Measurements from ENCODE around the gene HDAC9.
"Not testable (repeated sequence)": the region's sequence is repeated elsewhere in the genome, so short reads cannot be mapped to it uniquely, and the experiment has no call there.

Gene HDAC9

DNA sequence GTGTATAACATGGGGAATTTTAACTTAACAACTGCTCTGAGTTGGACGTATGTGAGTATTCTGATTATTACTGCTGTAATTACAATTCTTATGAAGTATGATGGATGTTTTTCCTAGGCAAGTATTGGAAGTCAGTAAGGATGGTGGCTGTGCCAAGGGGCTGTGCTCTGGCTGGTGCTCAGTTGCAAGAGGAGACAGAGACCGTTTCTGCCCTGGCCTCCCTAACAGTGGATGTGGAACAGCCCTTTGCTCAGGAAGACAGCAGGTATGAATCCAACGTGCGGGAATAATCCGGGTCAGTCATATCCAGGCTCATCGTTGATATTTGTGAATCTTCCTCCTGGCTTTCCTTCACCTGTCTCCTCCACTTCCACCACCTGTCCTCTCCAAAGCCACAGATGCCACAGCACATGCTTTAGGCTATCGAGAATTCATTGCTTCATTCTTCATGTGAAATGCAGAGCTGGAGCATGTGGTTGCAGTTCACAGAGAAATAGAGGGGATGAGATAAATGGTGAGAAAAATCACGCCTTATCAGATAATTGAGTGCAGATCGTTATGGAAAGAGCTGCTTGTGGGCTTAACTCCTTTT, 480.2 kb downstream of the HDAC9 start:
- FAIRE-seq: no peak
- DNase-seq (ENCODE audit: insufficient read length): no peak
- TF ChIP-seq POLR2AphosphoS5 (IDR thresholded peaks at IDR 0.05; ENCODE audit: low read depth, low read length) (no peak), POLR2A (IDR thresholded peaks at IDR 0.05; ENCODE audit: low read depth, low read length) (no peak), TAF1 (IDR thresholded peaks at IDR 0.05; ENCODE audit: borderline replicate concordance, low read depth, low read length) (no peak)

DNA sequence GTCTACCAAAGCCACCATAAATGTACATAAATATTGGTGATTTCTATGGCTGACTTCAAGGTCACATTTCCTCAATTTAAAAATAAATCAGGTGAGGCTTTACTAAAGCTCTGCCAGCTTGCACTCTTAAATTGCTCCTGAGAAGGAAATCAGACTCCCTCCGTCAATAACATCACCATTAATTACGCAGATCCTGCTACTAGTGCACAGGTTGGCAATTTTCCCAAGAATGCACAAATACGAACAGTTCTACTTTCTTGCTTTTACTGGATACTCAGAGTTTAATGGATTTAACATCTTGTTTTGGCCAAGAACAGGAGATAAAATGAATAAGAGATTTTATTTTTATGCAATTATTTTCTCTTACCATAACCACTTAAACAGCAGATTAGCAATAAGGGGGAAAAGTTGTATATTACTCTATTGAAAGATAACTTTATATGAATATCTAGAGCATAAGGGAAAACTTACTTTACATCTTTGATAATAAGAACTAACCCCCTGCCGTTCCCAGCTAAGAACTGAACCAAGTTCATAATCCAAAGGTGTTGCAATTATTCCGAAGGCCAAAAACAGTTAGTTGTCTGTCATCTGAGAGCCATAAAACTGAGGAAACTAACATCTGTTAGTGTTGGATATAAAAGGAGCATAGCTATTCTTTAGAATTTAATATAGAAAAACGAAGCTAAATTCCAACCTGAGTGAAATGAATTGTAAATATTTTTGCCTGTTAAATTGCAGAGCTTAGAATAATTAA, 481.3 kb downstream of the HDAC9 start:
- FAIRE-seq: no peak
- TF ChIP-seq POLR2AphosphoS5 (IDR thresholded peaks at IDR 0.05; ENCODE audit: low read depth, low read length) (no peak), TAF1 (IDR thresholded peaks at IDR 0.05; ENCODE audit: borderline replicate concordance, low read depth, low read length) (no peak), POLR2A (IDR thresholded peaks at IDR 0.05; ENCODE audit: low read depth, low read length) (no peak)
- no peak for DNase-seq (ENCODE audit: insufficient read length)

DNA sequence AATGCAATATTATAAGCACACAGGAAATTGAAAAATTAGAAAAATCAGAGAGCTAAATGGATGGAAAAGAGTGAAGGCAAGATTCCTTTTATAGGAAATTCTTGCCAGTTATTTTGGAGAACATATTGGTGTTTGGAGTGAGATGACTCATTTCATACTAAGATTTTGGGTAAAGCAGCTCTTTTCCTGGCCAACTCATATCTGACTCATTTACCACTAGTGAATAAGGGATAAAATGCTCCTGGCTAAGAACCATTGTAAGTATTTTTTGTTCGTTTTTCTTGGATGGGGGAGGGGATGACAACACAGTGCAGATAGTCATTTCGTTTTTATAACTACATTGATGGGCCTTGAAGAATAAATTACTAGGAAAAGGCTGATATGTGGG, 482.6 kb downstream of the HDAC9 start:
- no peak for DNase-seq (ENCODE audit: insufficient read length)
- no peak for FAIRE-seq
- TF ChIP-seq POLR2A (IDR thresholded peaks at IDR 0.05; ENCODE audit: low read depth, low read length) (no peak), POLR2AphosphoS5 (IDR thresholded peaks at IDR 0.05; ENCODE audit: low read depth, low read length) (no peak), TAF1 (IDR thresholded peaks at IDR 0.05; ENCODE audit: borderline replicate concordance, low read depth, low read length) (no peak)

DNA sequence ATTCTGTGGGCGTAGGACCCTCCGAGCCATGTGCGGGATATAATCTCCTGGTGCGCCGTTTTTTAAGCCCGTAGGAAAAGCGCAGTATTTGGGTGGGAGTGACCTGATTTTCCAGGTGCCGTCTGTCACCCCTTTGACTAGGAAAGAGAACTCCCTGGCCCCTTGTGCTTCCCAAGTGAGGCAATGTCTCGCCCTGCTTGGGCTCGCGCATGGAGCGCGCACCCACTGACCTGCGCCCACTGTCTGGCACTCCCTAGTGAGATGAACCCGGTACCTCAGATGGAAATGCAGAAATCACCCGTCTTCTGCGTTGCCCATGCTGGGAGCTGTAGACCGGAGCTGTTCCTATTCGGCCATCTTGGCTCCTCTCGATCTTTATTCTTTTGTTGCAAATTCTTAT, 495.2 kb downstream of the HDAC9 start:
- DNase-seq (ENCODE audit: insufficient read length); FAIRE-seq: not testable (repeated sequence)

DNA sequence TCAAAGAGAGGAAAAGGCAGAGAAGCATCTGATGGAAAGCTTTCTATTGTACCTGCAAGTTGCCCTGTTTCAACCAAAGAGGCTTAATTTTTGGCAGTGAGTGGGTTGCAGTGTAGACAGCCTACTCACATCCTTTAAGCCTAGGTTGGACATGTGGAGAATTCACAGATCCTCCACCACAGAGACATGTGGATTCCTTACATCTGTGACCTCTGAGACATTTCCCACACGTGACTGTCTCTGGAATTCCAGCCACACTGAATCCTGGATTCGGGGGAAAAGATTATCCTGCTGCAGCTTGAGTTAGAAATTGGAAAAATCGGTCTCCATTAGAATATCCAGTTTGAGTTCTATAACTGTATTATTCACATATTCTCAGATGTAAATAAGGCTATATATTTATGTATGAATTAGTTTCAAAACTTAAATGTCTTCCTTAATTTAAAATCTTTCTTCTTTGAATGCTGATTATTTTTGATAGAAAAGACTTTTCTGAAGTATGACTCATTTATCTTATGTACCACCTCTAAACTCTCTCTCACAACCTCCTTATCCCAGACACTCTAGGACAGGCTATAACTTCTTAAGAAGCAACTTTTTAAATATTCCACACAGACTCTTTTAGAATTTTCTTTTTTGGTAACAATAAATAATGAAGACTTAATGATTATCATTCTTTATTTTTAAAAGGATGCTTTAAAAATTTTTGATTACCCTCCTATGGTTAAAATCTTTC, 498.6 kb downstream of the HDAC9 start:
- DNase-seq (ENCODE audit: insufficient read length) (no peak), FAIRE-seq (no peak)
- TF ChIP-seq TAF1 (IDR thresholded peaks at IDR 0.05; ENCODE audit: borderline replicate concordance, low read depth, low read length) (no peak), POLR2AphosphoS5 (IDR thresholded peaks at IDR 0.05; ENCODE audit: low read depth, low read length) (no peak), POLR2A (IDR thresholded peaks at IDR 0.05; ENCODE audit: low read depth, low read length) (no peak)

DNA sequence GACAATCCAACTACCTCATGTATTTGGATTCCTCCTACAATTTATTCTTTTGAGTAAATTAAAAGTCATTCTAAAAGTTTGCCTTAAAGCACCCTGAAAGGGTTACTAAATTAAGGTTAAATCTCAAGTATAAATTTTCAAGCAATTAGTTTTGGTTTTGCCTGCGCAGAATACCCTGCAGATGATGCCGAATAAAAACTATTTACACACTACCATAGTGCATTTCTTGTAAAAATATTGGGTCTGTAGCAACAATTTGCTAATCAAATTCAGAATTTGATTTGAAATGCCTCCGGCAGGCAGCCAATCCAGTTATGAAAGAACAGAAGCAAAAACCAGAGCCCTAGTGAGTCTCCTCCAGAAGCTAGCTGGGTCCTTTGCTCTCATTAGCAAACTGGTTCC, 499.7 kb downstream of the HDAC9 start:
- FAIRE-seq: no peak

DNA sequence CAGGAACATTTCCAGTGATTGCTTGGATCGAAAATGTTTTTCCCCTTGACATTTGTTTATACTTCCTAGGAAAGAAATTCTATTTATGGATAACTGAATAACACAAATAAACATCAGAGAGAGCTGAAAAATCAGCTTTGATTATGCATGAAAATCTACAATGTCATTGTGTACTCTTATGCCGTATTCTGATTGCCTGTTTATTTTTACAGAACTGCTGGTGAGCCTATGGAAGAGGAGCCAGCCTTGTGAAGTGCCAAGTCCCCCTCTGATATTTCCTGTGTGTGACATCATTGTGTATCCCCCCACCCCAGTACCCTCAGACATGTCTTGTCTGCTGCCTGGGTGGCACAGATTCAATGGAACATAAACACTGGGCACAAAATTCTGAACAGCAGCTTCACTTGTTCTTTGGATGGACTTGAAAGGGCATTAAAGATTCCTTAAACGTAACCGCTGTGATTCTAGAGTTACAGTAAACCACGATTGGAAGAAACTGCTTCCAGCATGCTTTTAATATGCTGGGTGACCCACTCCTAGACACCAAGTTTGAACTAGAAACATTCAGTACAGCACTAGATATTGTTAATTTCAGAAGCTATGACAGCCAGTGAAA, 500.4 kb downstream of the HDAC9 start:
- DNase-seq (ENCODE audit: insufficient read length) (no peak), FAIRE-seq (no peak)
- TF ChIP-seq TAF1 (IDR thresholded peaks at IDR 0.05; ENCODE audit: borderline replicate concordance, low read depth, low read length) (no peak), POLR2AphosphoS5 (IDR thresholded peaks at IDR 0.05; ENCODE audit: low read depth, low read length) (no peak), POLR2A (IDR thresholded peaks at IDR 0.05; ENCODE audit: low read depth, low read length) (no peak)

More for the DNA sequence above, 499.7 kb downstream of the HDAC9 start:
- TF ChIP-seq TAF1 (IDR thresholded peaks at IDR 0.05; ENCODE audit: borderline replicate concordance, low read depth, low read length) (no peak), POLR2A (IDR thresholded peaks at IDR 0.05; ENCODE audit: low read depth, low read length) (no peak), POLR2AphosphoS5 (IDR thresholded peaks at IDR 0.05; ENCODE audit: low read depth, low read length) (no peak)
- DNase-seq (ENCODE audit: insufficient read length): no peak

DNA sequence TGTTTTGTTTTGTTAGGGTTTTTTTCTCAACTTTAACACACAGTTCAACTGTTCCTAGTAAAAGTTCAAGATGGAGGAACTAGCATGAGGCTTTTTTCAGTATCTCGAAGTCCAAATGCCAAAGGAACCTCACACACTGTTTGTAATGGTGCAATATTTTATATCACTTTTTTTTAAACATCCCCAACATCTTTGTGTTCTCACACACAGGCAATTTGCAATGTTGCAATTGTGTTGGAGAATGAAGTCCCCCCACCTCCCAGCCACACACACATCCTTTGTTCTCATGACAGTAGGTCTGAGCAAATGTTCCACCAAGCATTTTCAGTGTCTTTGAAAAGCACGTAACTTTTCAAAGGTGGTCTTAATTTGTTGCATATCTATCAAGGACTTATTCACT, 501.0 kb downstream of the HDAC9 start:
- no peak for FAIRE-seq
- no peak for DNase-seq (ENCODE audit: insufficient read length)
- TF ChIP-seq POLR2AphosphoS5 (IDR thresholded peaks at IDR 0.05; ENCODE audit: low read depth, low read length): no peak
- TF ChIP-seq POLR2A (IDR thresholded peaks at IDR 0.05; ENCODE audit: low read depth, low read length): no peak
- no peak for TF ChIP-seq TAF1 (IDR thresholded peaks at IDR 0.05; ENCODE audit: borderline replicate concordance, low read depth, low read length)

DNA sequence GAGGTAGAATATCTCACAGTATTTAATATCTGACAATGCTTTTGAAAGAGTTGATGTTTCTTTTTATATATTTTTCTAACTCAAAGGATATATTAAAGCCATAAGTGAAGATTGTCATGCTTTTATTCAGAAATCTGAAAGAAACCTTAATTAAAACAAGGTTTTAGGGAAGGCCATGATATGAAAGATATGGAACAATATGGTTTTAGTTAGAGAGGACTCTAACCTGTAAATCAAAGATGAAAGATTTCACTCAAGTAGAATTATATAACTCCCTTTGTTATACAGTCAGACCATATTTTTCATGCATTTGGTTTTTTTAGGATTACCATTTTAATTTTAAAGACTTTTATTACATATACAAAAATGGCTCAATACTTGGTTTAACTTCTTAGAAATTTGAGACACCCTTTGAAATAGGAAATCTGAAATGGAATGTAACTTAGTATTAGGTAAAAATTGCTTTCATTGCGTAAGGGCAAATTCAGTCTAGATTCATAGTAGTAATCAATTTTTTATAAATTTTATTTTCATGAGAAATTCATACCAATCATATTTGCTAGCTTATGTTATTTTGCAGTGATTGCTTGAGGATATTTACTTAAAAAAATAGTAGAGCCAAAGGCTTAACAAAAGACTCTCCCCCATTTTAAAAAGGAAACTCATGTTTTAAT, 502.1 kb downstream of the HDAC9 start:
- TF ChIP-seq TAF1 (IDR thresholded peaks at IDR 0.05; ENCODE audit: borderline replicate concordance, low read depth, low read length): no peak
- no peak for TF ChIP-seq POLR2AphosphoS5 (IDR thresholded peaks at IDR 0.05; ENCODE audit: low read depth, low read length)
- no peak for TF ChIP-seq POLR2A (IDR thresholded peaks at IDR 0.05; ENCODE audit: low read depth, low read length)
- DNase-seq (ENCODE audit: insufficient read length): no peak
- no peak for FAIRE-seq

DNA sequence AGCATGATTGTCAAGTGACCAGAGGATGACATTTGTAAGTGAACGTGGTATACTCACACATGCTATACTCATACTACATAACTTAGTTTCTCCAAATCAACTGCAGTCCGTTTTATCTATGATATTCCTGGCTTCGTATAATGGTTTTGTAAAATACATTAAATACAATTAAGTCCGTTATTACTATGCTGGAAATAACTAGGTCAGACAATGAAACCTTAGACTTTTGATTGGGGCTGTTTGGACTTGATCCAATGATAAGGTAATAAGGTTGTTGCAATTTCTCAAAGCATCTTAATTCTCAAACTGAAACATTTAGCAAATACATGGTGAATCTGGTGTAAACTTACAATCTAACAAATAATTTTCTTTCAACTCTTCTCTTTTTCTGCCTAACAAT, 504.9 kb downstream of the HDAC9 start:
- no peak for FAIRE-seq

DNA sequence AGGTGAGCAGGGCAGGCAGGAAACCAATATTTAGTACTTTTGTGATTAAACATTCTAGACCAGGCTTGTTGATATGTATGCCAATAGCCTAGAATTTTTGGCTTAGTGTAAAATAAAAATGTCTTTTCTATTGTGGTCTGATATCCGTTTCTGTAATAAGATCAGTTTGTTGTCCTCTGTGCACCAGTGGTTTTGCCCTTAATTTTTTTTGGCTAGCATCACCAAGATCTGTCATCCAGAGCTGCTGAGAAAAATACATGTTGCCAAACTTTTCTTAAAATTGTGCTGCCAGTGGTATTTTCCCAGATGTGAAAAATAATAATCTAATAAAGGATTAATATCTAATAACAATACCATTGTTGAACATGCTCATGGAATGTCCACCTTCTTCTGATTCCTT, 506.3 kb downstream of the HDAC9 start:
- no peak for TF ChIP-seq TAF1 (IDR thresholded peaks at IDR 0.05; ENCODE audit: borderline replicate concordance, low read depth, low read length)
- no peak for DNase-seq (ENCODE audit: insufficient read length)
- no peak for FAIRE-seq

More for the DNA sequence above, 504.9 kb downstream of the HDAC9 start:
- no peak for TF ChIP-seq POLR2AphosphoS5 (IDR thresholded peaks at IDR 0.05; ENCODE audit: low read depth, low read length)
- TF ChIP-seq POLR2A (IDR thresholded peaks at IDR 0.05; ENCODE audit: low read depth, low read length): no peak
- no peak for TF ChIP-seq TAF1 (IDR thresholded peaks at IDR 0.05; ENCODE audit: borderline replicate concordance, low read depth, low read length)
- no peak for DNase-seq (ENCODE audit: insufficient read length)

Measured in GM12892 (cell line).